ENCODE results near the gene DRC3.

The DRC3 gene

GRCh38 chr17:18025241-18025944 is 52.7 kb downstream of the DRC3 start:
- peak; percentile 34 for DNase-seq (ENCODE audit: low spot score)

DNA sequence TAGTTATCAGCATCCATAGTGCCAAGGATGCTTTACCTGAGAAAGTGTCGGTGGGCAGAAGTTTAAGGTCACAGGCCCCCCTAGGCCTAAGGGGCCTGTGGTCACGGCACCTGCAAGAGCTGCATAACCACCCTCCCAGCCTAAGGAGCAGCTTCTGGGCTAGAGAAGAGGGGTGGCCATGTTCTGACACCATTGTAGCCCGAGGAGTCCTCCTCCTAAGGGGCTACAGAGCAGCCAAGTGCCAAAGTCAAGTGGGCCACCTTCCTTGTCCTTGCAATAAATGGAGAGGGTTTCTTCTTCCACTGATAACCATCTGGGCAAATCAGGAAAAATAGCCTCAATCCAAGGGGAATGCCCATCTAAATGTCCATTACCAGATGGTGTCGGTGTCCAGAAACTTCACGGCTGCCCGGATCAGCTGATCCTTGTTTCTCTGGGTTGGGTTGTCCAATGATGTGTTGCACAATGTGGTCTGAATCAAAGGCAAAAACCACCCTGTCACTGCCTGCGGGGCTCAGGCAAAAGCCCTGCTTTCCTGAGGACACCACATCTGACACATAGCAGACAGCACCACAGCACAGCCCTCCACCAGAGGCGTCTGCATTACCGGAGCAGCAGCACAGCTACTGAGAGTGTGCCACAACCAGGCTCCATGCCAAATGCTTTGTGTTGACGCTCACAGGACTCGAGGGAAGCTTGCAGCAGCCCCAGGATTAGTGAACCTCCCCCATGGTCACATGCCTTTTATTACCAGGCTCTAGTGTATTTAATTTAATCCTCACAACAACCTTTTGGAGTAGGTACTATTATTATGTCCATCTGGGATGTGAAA is 53.5 kb downstream of the DRC3 start:
- DNase-seq (ENCODE audit: low spot score), result peak; percentile 22

- DNase-seq (ENCODE audit: low spot score), result no peak
Observed at GRCh38 chr17:18027280-18027679, 54.6 kb downstream of the DRC3 start.

DNA sequence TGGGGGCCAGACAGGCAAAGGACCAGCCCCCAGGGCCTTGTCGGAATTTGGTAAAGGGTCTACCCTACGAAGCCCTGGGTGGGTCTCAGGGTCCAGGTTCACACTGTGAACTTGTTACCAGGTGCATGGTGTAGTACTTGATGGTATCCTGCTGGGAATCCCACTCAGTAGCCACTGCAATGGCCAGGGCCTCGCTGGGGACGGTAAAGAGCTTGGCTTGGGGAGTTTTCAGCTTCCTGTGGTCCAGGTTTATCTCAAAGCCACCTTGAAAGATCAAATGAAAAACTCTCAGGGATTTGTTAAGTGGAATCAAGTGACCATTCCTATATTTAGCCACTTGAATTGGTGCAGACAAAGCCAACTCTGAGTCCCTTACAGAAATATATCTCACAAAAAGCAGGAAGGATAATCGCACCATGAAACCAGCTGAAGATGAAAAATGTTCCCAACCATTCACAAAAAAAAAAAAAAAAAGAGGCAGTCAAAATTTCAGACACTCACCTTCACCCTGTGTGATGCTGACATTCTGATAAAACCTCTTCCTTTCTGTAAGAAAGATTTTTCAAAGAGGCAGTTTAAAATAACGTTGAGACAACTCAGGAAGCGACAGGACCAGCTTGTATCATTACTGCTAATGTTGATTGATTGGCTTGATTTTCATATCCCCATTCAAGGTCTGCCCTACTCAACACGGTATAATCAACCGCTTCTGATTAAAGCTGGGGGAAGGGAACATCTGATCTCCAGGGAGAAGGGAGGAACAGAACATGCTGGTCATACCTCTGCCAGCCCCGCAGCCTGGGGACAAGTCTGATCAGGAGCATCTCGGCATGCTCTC is 55.7 kb downstream of the DRC3 start:
- no peak for DNase-seq (ENCODE audit: low spot score)

DNA sequence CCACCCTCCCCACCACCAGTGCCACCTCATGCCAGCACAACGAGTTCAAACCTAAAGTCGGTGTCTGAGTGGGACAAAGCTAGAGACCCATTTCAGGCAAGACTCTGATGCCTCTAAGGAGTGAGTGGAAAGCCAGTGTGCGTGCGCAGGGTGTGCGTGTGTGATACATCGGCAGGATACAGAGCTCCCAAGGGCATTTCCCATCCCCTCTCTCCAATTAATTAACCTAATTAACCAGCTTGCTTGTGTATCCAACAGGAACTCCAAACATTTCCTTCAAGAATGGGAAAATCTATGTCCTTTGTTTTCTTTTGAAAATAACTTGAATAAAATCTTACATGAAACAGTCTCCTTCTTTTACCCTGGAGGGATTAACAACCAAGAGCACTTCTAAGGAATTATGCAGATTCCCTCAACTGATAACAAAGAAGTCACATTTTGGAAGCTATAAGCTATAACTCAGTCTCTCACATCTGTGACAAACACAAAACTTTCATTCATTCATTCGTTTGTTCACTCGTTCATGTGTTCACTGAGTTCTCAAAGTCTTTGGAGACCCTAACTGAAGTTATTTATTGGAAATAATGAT is 56.4 kb downstream of the DRC3 start:
- no peak for DNase-seq (ENCODE audit: low spot score)

GRCh38 chr17:18031955-18032354 is 59.3 kb downstream of the DRC3 start:
- DNase-seq (ENCODE audit: low spot score), result no peak

- peak; percentile 79 for DNase-seq (ENCODE audit: low spot score)
Observed at GRCh38 chr17:18033442-18034099, 60.9 kb downstream of the DRC3 start.

- DNase-seq (ENCODE audit: low spot score), result no peak
Observed at GRCh38 chr17:18035704-18036103, 63.0 kb downstream of the DRC3 start.

- DNase-seq (ENCODE audit: low spot score), result no peak
Observed at GRCh38 chr17:18037486-18037885, 64.8 kb downstream of the DRC3 start.

- DNase-seq (ENCODE audit: low spot score), result peak; percentile 27
Observed at GRCh38 chr17:18038149-18038850, 65.6 kb downstream of the DRC3 start.

- peak; percentile 100 for DNase-seq (ENCODE audit: low spot score)
Observed at GRCh38 chr17:18038861-18039534, 66.3 kb downstream of the DRC3 start, which contains the start of the genes ATPAF2 and GID4. Gene ATPAF2, minus strand, starts transcription at chr17:18039168. Its CDS starts 155 bp downstream, at chr17:18039013. Gene GID4, plus strand, starts transcription at chr17:18039408. Its CDS starts 57 bp downstream, at chr17:18039465.

DNA sequence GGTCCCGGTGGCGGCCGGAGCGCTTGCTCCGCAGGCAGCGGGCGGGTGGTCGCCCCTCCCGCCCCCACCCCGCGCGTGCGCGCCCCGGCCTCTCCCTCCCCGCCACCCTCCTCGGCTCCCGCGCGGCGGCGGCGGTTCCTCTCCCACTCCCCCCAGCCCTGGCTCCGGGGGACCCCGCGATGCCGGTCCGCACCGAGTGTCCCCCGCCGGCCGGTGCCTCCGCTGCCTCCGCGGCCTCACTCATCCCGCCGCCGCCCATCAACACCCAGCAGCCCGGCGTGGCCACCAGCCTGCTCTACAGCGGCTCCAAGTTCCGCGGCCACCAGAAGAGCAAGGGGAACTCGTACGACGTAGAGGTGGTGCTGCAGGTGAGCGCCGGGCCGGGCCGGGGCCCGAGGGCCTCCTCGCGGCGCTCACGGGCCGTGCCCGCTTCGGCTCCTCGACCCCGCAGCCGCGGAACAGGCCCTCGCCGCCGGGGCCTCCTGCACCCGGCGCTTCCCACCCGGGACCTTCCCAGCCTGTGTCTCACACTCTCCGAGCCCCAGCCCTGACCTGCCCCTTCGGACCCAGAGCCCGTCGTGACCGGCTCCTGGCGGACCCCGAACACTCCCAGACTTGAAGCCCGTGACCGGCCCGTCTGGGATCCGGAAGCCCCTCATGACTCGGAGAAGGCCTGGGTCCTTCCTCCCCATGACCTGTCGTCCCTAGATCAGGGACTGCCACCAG is 67.0 kb downstream of the DRC3 start:
- no peak for DNase-seq (ENCODE audit: low spot score)

DNA sequence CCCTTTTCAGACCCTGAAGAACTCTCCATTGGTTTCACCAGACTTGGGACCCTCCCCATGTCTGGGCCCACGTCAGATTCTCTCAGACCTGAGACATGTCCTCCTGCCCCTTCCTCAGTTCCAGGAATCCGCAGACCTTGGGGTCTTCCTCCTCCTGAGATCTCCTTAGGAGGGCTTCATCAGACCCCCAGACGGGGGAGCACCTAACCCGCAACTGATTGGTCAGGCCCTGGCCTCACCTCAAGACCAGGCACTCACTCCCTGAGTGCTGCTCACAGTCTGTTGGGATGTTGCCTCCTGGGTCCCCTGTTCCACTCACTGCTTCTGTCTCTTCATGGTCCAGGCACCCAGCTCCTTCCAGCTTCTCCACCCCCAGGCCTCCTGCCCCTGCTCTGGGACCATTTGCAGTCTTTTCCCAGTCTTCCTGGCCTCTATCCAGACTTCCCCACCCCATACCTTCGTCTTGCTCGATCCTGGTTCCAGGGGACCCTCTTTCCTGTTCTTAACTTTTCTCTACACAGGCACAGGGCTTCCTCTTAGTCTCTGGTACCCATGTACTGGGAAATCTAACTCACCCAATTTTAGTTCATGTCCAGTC is 67.7 kb downstream of the DRC3 start:
- DNase-seq (ENCODE audit: low spot score), result no peak

DNA sequence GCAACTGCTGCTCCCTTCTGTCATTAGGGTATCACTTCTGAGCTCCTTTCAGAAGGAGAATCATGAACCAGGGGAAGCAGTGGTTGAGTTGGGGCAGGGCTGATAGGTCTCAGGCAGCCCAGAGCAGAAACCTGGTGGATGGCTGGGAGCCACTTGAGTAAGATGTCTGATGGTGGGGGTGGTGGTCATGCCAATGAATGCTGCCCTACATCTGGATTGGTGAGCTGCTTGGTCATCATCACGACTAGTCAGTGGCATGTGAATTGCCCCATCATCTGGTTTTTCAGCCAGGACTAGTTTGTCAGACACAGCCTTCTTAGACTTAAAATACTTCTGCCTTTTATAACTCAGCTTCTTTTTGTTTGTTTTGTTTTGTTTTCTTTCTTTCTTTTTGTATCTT is 69.1 kb downstream of the DRC3 start:
- no peak for DNase-seq (ENCODE audit: low spot score)

DNA sequence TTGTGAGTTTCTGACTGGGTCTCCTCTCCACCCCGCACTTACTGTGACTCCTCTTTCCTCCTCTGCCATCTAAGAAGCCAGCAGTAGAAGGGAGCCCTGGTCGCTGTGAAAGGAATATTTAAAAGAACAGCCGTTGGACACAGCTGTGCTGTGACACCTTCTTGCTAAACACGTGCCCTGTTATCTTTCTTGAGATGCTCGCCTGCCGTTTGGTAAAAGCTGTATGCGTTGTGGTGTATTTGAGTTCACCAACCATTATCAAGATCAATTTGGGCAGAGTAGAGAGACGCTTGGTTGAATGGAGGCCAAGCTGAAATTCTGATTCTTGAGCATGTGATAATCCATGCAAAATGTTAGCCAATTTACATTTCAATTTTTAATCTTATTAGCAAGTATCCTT is 70.3 kb downstream of the DRC3 start:
- DNase-seq (ENCODE audit: low spot score), result no peak

- no peak for DNase-seq (ENCODE audit: low spot score)
Observed at GRCh38 chr17:18043491-18043890, 70.8 kb downstream of the DRC3 start.

GRCh38 chr17:18044609-18045008 is 71.9 kb downstream of the DRC3 start:
- DNase-seq (ENCODE audit: low spot score), result no peak

DNA sequence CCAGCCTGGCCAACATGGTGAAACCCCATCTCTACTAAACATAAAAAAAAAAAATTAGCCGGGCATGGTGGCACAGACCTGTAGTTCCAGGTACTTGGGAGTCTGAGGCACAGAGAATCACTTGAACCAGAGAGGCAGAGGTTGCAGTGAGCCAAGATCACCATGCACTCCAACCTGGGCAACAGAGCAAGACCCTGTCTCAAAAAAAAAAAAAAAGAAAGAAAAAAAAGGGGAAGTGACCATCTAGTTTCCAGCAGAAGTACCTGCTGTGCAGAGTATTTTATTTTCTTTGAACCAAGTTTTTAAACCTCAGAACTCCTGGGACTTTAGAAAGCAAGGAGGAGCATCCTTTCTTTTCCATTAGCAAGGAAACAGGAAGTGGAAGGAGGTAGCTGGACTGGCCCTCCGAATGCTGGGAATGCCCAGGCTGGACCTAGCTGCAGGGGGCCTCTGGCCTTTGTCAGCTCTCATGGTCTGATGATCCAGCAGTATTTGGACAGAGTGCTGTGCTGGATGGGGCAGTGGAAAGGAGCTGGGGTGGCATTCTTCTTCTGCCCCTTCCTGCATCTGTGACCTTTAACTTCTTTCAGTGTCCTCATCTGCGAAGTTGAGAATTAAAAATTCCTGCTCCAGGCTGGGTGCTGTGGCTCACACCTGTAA is 73.2 kb downstream of the DRC3 start:
- no peak for DNase-seq (ENCODE audit: low spot score)

- no peak for DNase-seq (ENCODE audit: low spot score)
Observed at GRCh38 chr17:18055597-18055996, 82.9 kb downstream of the DRC3 start.

All from CD4-positive, alpha-beta T cell treated with Interleukin-15 for 4 hours (primary cell).